DOHH2 (cell line): ENCODE measurements around the gene SAMD4A.

Experiments
- EZH2phosphoT487 ChIP-seq: fragments of 200-600 bp; sonication (generic); IDR thresholded peaks from 2 replicates; pipeline ENCODE4 v1.6.1; 2017; ENCODE audit warnings: borderline replicate concordance, mild to moderate bottlenecking, antibody characterized with exemption, low read length, moderate library complexity, mixed read lengths
- TF ChIP-seq, protein P1 (sequence below): fragments of 200-600 bp; sonication (generic); IDR thresholded peaks from one replicate; pipeline ENCODE4 v1.5.1; 2014; ENCODE audit warnings: antibody characterized with exemption, mild to moderate bottlenecking, low read depth, low read length; ENCODE audit not compliant: poor library complexity, severe bottlenecking

DNA sequence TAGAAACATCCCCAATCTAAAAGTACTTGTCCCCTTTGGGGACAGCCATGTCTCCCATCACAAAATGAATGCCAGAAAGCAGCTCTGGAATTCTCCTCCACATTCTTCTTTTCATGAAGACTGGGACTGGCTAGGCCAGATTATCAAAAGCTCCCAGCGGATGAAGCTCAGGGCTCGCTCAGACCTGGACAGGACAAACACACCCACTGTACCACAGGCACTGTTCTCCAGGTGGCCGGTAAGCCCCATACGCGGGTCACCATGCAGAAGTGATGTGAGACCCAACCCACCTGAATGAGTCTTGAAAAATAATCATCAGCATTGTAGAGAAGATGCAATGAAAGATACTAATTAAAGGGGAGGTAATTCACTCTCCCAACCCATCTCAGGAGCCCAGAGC lies 250.6 kb downstream of the SAMD4A start:
- TF ChIP-seq, protein P1, sequence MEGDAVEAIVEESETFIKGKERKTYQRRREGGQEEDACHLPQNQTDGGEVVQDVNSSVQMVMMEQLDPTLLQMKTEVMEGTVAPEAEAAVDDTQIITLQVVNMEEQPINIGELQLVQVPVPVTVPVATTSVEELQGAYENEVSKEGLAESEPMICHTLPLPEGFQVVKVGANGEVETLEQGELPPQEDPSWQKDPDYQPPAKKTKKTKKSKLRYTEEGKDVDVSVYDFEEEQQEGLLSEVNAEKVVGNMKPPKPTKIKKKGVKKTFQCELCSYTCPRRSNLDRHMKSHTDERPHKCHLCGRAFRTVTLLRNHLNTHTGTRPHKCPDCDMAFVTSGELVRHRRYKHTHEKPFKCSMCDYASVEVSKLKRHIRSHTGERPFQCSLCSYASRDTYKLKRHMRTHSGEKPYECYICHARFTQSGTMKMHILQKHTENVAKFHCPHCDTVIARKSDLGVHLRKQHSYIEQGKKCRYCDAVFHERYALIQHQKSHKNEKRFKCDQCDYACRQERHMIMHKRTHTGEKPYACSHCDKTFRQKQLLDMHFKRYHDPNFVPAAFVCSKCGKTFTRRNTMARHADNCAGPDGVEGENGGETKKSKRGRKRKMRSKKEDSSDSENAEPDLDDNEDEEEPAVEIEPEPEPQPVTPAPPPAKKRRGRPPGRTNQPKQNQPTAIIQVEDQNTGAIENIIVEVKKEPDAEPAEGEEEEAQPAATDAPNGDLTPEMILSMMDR = no peak
- no peak for TF ChIP-seq EZH2phosphoT487
